ENCODE measurements around the gene PALD1.

PALD1 gene

DNA sequence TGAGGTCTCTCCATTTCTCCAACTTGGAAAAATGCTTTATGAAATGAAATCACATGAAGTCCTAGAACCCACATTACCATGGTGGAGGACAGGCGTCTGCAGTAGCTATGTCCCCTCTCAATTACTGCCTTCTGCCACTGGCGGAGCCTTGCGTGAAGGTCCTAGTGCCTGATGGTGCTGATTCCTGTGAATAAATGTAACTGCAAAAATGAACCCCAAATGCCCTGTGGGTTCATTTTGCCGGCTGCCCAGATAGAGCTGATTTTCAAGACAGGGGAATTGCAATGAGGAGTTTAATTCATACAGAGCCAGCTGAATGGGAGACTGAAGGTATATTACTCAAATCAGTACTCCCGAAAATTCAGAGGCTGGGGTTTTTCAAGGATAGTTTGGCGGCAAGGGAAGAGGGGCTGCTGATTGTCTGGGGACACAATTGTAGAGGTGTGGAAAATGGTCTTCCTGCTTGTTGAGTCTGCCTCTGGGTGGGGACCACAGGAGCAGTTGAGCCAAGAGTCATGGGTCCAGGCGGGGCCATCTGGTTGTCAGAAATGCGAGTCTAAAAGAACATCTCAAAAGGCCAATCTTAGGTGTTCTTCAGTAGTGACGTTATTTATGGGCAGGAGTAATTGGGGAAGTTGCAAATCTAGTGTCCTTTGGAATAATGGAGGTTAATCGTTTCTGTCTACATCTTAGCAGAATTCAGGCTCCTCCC lies 110.4 kb downstream of the PALD1 start:
- no peak for DNase-seq (ENCODE audit: low read depth, low spot score)

DNA sequence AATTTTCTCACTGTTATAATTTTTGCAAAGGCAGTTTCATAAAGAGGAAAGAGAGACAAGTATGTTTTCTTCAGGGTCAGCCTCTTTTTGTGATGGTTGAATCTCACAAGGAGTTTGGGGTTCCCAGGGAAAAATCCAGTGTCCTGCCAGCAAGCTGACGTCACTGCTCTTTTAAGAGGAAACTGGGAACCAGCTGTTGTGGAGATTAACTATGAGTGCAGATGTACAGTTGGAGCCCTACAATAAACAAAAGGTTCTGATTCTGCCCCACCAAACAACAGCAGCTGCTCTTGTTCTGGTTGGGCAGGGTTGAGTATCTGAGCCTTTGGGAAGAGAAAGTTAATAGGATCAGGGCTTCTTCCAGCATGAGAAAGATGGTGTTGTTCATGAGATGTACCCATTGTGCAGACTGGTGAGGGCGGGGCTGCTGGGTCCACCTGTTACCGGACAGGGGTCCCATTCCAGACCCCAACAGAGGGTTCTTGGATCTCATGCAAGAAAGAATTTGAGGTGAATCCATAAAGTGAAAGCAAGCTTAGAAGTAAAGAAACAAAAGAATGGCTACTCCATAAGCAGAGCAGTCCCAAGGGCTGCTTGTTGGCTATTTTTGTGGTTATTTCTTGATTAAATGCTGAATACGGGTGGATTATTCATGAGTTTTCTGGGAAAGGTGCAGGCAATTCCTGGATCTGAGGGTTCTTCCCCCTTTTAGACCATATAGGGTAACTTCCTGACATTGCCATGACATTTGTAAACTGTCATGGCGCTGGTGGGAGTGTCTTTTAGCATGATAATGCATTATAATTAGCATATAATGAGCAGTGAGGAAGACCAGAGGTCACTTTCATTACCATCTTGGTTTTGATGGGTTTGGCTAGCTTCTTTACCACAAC lies 111.4 kb downstream of the PALD1 start:
- no peak for DNase-seq (ENCODE audit: low read depth, low spot score)

DNA sequence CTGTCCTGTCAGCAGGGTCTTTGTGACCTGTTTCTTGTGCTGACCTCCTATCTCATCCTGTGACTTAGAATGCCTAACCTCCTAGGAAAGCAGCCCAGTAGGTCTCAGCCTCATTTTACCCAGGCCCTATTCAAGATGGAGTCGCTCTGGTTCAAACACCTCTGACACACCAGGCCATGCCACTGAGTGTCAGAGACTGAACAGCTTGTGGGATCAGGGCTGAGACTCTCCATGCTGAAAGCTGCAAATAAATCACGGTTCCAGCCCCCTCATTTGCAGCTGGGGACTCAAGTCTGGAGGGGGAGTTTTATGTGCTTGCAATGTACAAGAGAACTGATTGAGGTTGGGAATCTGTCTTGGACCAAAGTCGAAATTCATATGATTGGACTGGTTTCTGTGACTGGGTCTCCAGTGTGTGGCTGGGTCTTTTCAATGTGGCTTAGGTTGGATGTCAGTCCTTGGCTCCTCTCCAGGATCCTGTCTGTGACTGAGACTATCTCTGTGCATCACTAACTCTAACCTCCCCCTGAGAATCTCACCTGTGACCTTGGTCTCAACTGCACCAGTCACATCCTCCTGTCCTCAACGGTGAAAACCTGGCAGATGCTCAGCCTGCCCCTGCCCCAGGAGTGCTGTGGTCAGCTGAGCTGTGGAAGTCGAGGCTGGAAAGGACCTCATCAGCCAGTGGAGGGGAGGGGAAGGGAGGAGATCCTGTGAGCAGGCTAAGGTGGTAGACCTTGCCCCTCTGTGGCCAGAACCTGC lies 112.3 kb downstream of the PALD1 start:
- DNase-seq (ENCODE audit: low read depth, low spot score), result no peak

DNA sequence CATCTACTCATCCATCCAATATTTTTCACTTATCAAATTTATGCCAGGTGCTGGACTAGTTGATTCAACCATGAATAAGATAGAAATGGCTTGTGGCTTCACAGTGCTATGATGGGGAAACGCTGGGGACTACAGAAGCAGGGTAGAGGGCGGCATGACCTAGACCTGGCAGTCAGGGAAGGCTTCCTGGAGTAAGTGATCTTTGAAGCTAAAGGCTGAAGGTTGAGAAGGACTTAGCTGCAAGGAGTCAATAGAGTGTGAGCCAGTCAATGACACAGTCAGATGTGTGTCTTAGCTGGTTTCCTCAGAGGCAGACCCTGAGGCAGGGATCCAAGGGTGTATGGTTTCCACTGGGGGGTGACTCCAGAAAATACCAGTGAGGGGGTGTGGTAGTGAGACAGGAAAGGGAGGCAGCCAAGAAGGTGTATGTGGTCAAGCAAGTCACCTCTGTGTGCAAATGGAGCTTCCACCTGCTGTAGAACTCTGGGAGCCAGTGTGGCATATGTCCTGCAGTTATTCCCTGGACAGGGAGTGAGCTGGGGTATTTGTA lies 113.7 kb downstream of the PALD1 start:
- DNase-seq (ENCODE audit: low read depth, low spot score), result no peak

DNA sequence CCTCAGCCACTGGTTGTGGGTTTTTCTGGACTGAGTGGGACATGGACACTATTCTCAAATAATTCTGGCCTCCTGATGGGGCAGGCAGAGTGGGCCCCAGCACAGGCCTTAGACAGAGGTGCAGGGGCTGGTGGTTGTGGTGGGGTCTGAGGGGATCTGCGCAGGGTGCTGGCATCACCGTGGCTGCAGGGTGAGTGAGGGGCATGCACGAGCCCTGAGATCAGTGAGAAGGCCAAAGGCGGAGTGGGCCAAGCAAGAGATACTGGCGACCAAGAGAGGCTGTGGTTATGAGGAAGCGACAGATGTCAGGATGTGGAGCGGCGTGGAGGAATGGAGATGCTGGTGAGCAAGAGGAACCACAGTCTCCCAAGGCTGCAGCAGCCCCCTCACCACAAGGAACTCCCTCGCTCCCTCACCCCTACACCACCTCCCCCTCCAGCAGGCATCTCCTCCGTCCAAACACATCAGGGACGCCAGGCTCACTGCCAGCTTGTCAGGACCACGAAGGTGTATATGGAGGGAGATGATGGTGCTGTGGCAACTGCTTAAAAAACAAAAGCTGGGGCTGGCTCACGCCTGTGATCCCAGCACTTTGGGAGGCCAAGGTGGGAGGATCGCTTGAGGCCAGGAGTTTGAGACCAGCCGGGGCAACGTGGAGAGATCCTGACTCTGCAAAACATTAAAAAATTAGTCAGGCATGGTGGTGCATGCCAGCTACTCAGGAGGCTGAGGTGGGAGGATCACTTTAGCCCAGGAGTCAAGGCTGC lies 114.4 kb downstream of the PALD1 start:
- no peak for DNase-seq (ENCODE audit: low read depth, low spot score)

DNA sequence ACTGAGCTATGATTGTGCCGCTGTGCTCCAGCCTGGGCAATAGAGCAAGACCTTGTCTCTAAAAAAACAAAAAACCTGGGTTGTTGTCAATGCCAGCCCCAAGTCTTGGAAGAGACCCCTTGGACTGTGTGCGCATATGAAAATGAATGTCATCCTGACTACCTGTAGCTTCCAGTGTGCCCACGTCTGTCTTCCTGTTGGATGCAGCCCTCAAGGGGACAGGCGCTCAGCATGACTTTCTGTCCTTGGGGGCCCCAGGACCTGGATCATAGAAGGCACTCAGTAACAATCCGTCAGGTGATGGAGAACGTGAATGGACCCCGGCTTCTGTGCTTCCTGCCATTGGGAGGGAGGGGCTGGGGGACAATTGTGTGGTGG lies 114.9 kb downstream of the PALD1 start:
- DNase-seq (ENCODE audit: low read depth, low spot score), result no peak

DNA sequence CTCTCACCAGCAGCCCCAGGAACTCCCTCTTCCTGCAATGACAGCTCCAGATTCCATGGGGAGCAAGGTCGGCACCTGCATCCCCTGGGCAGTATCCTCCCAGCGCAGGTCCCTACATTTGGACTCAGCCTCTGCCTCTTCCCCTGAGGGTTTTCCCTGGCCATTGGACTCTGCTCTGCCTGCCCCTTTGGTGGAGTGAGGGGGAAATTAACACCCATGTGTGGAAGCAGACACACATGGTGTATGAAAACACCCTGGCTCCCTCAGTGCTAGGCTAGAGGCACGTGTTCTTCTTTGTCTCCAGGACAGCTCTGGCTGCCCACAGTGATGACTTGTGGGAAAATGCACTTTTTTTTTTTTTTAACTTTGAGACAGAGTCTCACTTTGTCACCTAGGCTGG lies 115.6 kb downstream of the PALD1 start:
- DNase-seq (ENCODE audit: low read depth, low spot score), result no peak

DNA sequence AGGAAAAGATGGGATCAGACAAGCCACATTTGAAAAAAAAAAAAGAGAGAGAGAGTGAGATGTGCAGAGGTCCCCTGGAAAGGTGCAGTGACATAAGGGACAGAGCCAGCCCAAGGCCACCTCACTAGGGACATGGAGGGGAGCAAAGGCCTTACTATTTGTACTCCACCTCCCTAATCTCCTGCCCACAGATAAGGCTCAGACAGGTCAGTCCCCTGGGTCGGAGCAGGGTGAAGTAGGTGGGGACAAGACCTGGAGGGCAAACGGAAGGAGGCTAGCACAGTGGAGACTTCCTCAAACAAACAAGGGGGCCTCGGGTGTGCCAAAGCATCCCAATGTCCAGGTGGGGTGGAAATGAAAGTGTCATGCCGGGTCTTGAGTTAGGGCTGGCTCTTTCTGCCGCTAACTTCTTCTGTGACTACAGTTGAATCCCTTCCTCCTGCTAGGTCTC lies 117.0 kb downstream of the PALD1 start:
- DNase-seq (ENCODE audit: low read depth, low spot score), result no peak

DNA sequence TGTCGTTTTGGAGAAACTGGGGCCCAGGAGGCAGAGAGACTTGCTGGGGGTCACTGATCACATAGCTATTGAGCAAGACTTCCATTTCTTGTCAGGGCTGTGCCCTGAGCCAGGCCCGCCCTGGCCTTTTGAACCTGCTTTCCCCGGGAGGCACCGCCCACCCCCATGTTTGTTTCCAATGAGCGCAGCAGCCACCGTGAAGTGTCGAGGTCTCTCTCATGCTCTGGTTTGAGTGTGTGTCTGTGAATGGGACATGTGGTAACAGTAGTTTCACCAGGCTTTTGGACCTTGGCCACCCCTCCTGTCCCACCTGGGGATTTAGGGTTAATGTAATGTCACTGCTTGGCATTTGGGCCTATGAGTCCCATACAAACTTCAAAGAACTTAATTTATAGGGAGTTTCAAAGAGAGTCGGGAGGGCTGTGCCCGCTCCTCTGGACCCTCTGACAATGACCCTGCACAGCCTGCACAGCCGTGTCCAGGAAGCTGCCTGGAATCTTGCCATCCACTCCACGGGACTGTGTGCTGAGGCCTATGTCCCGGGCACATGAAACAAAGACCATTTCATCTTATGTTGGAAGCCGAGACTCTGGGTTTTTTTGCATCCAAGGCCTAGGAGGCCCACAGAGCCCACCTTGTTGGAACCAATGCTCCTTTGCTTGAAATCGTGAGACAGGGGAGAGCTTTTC lies 117.7 kb downstream of the PALD1 start:
- no peak for DNase-seq (ENCODE audit: low read depth, low spot score)

DNA sequence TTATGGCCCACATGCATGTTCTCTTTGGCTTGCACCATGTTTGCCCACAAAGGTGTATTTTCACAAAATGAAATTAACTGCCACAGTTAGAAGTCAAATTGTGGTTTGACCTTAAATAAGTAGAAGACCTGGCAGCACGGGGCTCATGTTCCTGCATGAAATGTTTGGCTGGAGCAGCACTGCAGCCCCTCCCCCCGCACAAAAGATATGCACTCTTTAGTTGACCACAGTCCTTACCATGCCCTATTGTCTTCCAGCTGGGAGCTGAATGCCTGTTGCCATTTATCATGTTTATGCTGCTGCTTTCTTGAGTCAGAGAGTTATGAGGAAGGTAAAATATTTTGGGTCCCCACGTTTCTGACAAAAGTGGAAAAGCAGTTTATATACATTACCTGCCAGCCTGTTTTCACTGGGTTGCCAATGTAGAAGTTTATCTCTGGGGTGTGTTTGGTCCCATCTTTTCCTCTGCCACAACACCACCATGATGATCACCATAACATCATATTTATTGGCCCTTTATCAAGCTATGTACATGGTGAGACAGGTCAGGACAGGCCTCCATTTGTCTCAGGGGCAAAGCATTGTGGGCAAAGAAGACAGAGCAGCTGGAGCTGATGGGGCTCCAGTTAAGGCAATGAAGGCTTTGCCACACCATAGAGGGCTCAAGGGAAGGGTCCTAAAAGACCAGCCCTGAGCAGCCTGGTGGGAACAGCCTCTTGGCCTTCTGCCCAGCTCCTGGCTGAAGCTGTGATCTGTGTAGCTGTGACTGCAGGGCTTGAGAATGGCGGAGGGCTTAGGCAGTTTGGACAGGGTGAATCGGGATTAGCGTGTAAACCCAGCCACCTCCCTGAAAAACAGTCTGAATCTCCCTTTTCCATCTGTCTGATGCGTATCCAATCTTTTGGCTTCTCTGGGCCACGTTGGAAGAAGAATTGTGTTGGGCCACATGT lies 118.6 kb downstream of the PALD1 start:
- peak; percentile 44 for DNase-seq (ENCODE audit: low read depth, low spot score)

DNA sequence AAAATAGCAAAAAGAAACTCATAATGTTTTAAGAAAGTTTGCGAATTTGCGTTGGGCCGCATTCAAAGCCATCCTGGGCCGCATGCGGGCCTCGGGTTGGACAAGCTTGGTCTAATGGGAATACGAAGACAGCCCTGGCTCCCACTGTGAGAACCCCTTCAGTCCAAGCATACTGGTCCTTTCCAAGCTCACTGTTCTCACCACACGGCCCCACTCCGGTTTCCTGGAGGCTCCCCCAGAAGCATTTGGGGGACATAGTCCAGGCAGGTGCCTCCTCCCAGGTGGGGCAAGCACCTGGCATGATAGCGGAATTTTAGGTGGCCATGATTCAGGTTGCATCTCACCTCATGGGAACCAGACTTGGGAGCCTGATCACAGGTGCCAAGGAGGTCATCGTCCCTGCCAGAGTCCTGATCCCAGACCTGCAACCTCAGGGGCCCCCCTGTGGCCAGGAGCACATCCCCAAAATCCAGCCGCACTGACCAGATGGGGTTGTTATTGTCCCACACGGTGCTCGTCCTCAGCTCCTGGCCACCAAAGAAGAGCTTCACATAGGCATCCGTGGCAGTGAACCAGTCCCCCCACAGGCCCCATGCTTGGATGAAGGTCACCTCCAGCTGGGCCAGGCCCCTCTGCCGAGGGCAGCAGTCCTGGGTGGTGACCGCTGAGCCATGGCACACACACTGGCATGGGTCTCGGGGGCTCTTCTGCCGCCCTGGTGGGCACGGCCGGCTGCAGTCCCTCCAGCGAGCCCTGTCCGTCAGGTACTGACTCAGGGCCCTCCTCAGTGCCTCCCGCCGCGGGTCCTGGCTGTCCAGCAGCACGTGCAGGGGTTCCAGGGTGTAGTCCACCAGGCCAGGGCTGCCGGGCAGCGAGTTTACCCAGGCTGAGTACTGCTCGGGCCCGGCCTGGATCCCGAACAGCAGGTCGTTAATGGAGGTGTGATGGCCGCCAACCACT lies 119.6 kb downstream of the PALD1 start:
- DNase-seq (ENCODE audit: low read depth, low spot score), result no peak

DNA sequence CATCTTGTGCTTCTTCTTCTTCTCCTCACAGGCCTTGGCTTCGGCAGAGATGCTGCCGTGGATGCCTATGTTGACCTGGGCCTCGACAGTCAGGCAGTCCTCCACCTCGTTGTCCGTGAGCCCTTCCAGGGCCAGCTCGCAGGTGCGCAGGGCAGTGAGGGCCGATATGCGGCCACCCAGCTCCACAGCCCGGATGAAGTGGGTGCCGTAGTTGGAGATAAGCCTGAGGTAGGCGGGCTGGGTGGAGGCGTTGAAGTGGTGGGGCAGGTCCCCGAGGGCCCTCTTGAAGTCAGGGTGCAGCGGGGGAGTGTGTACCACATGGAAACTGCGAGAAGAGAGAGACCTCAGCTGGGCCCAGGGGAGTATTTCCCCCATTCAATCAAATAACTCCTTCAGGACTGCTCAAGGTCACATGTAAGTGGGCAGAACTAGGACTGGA lies 120.3 kb downstream of the PALD1 start:
- DNase-seq (ENCODE audit: low read depth, low spot score), result no peak

DNA sequence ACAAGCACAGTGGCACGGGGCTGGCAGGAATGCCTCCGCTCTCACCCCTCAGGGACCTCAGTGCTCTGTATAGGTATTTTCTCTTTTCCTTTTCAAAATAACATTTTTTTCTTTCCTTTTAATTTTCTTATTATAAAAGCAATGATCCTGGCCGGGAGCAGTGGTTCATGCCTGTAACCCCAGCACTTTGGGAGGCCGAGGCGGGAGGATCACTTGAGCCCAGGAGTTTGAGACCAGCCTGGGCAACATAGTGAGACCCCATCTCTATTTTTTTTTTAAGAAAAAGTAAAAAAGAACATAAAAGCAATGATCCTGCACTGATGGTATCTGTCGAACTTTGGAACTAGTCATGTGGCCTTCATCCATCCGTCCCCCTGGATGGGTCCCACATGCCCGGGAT lies 120.8 kb downstream of the PALD1 start:
- DNase-seq (ENCODE audit: low read depth, low spot score), result no peak

DNA sequence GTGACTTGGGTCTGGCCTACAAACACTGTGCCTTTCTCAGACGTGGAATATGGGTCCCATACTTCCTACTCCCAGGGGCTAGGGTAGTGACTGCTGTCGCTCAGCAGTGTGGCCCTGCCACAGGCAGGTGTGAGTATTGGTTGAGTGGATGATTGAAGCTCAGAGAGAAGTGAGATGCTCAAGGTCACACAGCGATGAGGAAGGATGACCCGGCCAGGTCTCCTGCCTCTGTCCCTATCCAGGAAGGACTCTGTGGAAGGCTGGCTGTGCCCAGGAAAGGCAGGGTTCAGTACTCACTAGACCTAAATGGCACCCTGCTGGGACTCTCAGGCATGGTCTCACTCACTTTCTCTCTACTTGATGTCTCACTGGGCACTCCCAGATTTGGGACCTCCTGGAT lies 121.2 kb downstream of the PALD1 start:
- DNase-seq (ENCODE audit: low read depth, low spot score), result no peak

DNA sequence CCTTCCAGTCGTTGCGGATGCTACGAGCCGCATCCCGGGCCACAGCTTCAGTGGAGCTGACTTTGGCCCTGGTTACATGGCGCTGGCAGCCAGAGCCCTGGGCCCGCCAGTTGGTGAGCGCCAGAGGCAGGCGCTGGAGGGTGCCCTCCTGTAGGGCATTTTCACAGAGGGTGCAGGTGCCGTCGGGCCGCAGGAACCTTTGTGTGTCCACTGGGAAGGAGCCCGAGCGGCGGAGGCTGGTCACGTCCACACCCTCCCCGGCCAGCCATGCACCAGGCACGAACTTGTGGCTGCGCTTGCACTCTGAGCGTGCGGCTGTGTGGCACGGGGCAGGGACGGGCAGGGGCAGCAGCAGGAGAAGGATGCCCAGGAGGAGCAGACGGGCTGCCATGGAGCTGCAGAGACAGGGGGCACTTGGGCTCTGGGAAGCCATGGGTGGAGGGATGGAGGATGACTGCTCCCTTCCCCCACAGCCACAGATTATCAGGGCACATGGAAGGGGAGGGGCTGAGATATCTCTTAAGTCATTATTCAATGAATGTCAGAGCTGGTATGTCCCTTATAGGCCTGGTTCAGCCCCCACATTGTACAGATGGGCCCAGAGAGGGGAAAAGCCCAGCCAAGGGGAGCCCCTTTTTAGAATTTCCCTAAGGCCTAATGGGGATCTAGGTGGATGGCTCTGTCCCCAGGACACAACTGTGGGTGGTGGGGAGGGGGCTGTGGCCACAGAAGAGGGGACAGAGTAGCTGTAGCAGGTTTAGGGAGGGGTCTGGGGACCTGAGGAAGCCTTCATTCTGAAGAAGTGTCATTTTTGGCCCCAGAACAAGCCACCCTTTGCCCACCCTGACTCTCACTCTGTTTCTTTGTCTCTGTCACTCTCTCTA lies 122.2 kb downstream of the PALD1 start:
- no peak for DNase-seq (ENCODE audit: low read depth, low spot score)

DNA sequence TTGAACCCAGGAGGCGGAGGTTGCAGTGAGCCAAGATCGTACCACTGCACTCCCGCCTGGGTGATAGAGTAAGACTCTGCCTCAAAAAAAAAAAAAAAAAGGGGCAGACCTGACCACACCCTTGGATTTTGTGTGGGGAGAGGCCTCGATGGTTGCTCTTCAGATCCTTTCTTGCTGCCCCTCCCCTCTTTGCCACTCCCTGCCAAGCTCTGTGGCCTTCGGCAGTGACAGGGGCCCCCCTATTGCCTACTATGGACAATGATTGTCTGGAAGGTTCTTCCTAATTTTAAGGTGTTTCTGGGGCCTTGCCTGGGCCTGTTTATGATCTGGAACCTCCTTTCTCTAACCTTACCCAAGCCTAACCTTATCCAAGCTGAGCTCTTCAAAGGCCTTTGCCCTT lies 123.2 kb downstream of the PALD1 start:
- DNase-seq (ENCODE audit: low read depth, low spot score), result no peak

Measured in astrocyte of the hippocampus (primary cell).